Fibroblast of pulmonary artery (primary cell): Measurements from ENCODE around the gene RAPGEF6.
"Not testable (repeated sequence)": the region's sequence is repeated elsewhere in the genome, so short reads cannot be mapped to it uniquely, and the experiment has no call there.

ENCODE experiments used
- DNase-seq: peaks from one replicate; pipeline ENCODE4 v3.0.0-alpha.2; 2010; ENCODE audit warnings: low read depth
- H3K4me3 ChIP-seq: replicated peaks from 2 replicates; pipeline ENCODE4 v1.5.1; 2011; ENCODE audit warnings: low read depth, mild to moderate bottlenecking, control low read depth, low read length, moderate library complexity
- TF ChIP-seq, protein P1 (sequence below): IDR thresholded peaks from 2 replicates; pipeline ENCODE4 v1.5.1; 2011; ENCODE audit warnings: mild to moderate bottlenecking, control low read depth, low read length, inconsistent platforms; ENCODE audit errors: missing control alignments

RAPGEF6 gene

DNA sequence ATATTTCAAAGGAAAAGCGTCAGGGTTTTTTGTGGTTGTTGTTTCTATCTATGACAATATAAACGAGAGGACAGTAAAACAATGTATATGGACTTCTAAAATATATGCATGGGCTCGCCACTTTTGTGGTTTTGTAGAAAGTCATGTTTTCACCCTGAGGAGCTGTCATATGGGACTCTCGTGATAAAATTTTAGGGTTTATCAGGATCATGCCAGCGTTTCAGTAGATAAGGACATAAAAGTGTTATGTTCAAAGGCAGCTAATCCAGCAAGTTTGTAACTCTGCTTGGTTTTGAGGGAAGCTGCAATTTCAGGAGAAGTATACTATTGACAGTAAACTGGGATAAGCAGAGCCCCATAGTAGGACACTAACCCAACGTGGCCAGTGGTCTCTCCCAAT is 250.9 kb downstream of the RAPGEF6 start:
- H3K4me3 ChIP-seq, result no peak overlapping the region
- TF ChIP-seq, protein P1, sequence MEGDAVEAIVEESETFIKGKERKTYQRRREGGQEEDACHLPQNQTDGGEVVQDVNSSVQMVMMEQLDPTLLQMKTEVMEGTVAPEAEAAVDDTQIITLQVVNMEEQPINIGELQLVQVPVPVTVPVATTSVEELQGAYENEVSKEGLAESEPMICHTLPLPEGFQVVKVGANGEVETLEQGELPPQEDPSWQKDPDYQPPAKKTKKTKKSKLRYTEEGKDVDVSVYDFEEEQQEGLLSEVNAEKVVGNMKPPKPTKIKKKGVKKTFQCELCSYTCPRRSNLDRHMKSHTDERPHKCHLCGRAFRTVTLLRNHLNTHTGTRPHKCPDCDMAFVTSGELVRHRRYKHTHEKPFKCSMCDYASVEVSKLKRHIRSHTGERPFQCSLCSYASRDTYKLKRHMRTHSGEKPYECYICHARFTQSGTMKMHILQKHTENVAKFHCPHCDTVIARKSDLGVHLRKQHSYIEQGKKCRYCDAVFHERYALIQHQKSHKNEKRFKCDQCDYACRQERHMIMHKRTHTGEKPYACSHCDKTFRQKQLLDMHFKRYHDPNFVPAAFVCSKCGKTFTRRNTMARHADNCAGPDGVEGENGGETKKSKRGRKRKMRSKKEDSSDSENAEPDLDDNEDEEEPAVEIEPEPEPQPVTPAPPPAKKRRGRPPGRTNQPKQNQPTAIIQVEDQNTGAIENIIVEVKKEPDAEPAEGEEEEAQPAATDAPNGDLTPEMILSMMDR, result no peak
- no peak for DNase-seq

DNA sequence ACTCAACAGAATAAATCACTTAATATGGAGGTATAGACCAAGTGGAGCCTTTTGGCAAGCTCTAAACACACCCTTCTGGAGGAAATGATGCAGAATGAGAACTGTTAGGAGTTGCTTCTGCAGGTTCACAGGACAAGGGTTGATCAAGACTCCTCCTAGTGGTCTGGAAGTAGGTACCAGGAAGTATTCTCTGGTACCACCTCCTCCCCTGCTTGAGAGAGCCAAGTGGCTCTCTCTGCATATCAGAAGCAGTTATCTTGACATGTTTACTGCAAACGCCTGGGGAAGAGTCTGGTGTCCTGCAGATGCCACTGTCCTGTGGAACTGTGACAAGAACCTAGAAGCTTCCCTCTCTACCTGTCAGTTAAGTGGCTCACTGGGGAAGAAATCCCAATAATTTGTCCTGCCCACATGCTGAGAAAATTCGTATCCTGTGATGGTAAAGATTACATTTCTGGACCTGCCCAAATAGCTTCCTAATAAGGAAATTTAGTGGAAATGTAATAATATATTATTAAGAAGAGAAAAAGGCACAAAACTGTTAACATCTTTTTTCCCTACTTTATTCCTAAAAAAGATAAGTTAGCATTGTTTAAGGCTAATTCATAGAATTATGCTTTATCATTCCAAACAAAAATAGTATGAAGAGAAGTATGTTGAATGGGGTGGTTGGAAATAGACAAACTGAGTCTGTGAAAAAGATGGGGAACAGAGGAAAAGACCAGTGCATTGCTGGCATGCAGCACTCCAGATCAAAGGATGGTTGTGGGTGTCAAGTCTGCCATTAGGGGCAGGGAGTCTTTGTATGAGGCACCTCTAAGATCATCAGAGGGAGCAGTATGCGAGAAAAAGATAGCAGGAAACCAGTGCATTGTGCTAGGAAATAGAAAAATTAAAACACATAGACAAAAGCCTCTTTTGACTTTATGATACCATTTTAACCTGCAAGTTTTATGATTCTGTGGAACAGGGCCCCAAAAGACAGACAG is 252.3 kb downstream of the RAPGEF6 start:
- DNase-seq, result peak; percentile 74
- TF ChIP-seq, protein P1, result peak; percentile 62
- no peak overlapping the region for H3K4me3 ChIP-seq

DNA sequence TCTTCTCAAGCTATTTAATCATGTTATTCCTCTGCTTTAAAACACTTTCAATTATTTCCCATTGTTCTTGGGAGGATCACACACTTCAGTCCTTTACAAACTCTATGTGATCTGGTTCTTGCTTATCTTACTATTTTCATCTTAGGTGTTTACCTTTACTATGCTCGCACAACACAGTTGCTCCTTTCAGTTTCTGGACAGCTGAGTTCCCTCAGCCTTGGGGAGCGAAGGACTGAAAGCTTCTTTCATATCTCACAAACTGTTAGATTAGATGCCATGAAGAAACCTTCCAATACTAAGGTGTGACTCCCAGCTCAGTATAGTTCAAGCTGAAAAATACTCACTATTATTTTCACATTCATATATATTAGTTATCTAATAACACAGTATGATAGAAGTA is 253.3 kb downstream of the RAPGEF6 start:
- TF ChIP-seq, protein P1, result no peak
- no peak for DNase-seq
- no peak overlapping the region for H3K4me3 ChIP-seq

DNA sequence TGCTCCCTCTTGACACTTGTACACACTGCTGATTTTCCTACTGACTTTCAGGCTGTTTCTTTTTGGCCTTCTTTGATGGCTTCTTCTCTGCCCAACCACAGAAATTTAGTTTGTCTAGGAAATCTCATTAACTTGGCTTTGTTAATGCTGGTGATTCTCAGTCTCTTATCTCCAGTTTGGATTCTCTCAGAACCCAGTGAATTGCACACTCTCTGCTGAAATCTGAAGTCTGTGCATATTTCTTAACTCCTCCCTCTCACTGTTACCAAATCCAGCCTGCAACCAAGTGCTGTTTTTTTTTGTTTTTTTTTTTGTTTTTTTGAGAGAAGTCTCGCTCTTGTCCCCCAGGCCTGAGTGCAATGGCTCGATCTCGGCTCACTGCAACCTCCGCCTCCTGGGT is 254.0 kb downstream of the RAPGEF6 start:
- TF ChIP-seq, protein P1, result no peak
- no peak overlapping the region for H3K4me3 ChIP-seq
- peak; percentile 74 for DNase-seq

DNA sequence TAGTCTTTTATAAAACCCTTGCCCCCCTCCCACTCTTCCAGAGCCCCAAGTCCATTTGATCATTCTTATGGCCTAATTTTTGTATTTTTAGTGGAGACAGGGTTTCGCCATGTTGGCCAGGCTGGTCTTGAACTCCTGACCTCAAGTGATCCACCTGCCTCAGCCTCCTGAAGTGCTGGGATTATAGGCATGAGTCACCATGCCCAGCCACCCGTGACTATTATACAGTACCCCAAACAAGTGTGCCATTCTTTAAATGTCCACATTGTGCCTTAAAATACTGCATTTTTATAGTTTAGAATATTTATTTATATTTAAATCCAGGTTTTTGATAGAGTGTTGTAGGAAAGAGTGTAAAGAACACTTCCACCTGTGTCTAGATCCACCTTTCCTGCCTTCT is 254.8 kb downstream of the RAPGEF6 start:
- H3K4me3 ChIP-seq, DNase-seq: not testable (repeated sequence)

DNA sequence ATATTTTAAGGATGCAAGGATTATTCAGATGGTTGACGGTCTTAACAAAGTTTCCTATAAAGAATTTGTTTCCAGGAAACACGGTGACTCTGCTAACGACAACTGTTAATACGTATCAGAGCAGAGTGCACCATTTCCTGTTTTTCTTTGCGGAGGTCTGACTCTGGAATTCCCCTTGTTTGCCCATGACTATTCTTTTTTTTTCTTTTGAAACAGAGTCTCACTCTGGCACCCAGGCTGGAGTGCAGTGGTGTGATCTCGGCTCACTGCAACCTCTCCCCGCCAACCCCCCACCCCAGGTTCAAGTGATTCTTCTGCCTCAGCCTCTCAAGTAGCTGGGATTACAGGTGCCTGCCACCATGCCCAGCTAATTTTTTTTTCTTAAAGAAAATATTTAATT is 255.3 kb downstream of the RAPGEF6 start:
- TF ChIP-seq, protein P1, result no peak
- DNase-seq, result peak; percentile 95
- no peak overlapping the region for H3K4me3 ChIP-seq

DNA sequence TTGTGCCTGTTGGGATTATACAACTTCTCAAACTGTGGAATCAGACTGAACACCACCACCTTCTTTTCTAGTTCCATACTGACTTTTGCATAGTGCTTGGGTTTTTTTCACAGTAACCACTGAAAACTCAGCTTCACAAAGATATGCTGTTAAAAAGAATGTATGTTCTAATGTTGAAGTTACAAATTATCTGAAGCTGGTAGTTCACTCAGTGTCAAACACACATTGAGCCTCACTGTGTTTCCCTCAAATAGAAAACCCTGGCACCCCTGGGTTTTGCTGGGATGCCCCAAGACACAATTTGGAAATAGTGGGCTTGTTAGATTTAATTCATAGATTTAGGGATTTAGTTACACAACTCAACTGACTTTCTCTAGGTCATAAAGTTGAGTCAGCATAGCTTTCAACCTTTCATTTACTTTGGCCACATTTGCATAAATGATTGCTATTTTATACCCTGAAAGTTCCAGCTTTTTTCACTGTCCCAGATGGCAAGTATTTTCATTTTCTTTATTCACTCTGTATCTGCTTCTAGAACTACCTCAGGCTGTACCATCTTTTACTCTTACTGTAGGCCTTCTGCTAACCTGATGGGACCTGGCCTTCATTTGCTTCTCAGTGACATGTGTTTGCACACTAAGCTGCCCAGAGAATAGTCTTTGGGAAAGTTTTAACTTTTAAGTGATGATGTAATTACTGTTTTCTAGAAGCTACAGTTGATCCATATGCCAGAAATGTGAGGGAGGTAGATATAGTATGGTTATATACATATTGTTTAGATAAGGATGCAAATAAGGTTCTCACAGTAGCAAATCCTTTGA is 256.1 kb downstream of the RAPGEF6 start:
- no peak overlapping the region for H3K4me3 ChIP-seq
- peak; percentile 64 for DNase-seq

More for the DNA sequence above, 256.1 kb downstream of the RAPGEF6 start:
- TF ChIP-seq, protein P1, result no peak
